HEK293 (cell line): Measurements from ENCODE around the gene KBTBD4.

Source experiments
- CTCF ChIA-PET: fragments of 350-600 bp; formaldehyde crosslinking; extraction: SDS; loops from one replicate; lab custom pipeline; 2021; ENCODE audit warnings: antibody characterized with exemption; lab: Yijun Ruan, JAX
- POLR2A ChIA-PET: fragments of 300-600 bp; formaldehyde crosslinking; extraction: SDS; loops from one replicate; lab custom pipeline; 2020; ENCODE audit warnings: antibody characterized with exemption, inconsistent platforms; lab: Yijun Ruan, JAX
- H3K27ac ChIP-seq: fragments of 200-500 bp; sonication (Bioruptor generic); 2 replicates; pipeline ENCODE4 v1.5.1; 2014; ENCODE audit warnings: low read depth, low read length, control low read depth, inconsistent platforms; ENCODE audit errors: extremely low read depth
- H3K36me3 ChIP-seq, 2 experiments: fragments of 200-500 bp in 1 of 2; sonication (Bioruptor generic) in 1 of 2; 1 replicate in 1 of 2; 2 replicates in 1 of 2; pipeline ENCODE4 v1.5.1; 2014 to 2017; ENCODE audit warnings: inconsistent platforms in 2 of 2, low read length in 2 of 2; ENCODE audit not compliant: control insufficient read depth in 2 of 2, insufficient read depth in 1 of 2
- H3K4me1 ChIP-seq: fragments of 200-500 bp; sonication (Bioruptor generic); 2 replicates; pipeline ENCODE4 v1.5.1; 2014; ENCODE audit warnings: mild to moderate bottlenecking, low read length, inconsistent platforms; ENCODE audit not compliant: control insufficient read depth, insufficient read depth
- H3K4me3 ChIP-seq: 2 replicates; pipeline ENCODE4 v1.5.1; 2011; ENCODE audit warnings: low read depth, mild to moderate bottlenecking, control low read depth, low read length, moderate library complexity
- H3K9me3 ChIP-seq: fragments of 200-500 bp; sonication (Bioruptor generic); 2 replicates; pipeline ENCODE4 v1.5.1; 2014; ENCODE audit warnings: low read depth, low read length, inconsistent platforms; ENCODE audit not compliant: control insufficient read depth, insufficient read depth
- TCF7L2 ChIP-seq: IDR thresholded peaks from 2 replicates; pipeline ENCODE4 v1.6.1; 2011; ENCODE audit warnings: low read depth, mild to moderate bottlenecking, inconsistent platforms, low read length, moderate library complexity, borderline replicate concordance
- WT1 ChIP-seq: fragments of 450-650 bp; formaldehyde crosslinking; IDR thresholded peaks from 2 replicates; pipeline ENCODE4 v1.5.1; 2016; ENCODE audit warnings: missing biosample characterization, missing genetic modification characterization
- ZFP41 ChIP-seq: fragments of 450-650 bp; formaldehyde crosslinking; IDR thresholded peaks from 2 replicates; pipeline ENCODE4 v1.5.1; 2016; ENCODE audit warnings: missing biosample characterization, missing genetic modification characterization, borderline replicate concordance
- ZNF138 ChIP-seq: fragments of 450-650 bp; formaldehyde crosslinking; IDR thresholded peaks from 2 replicates; pipeline ENCODE4 v1.5.1; 2016; ENCODE audit warnings: missing biosample characterization, missing genetic modification characterization, borderline replicate concordance
- ZNF169 ChIP-seq: fragments of 450-650 bp; formaldehyde crosslinking; IDR thresholded peaks from 2 replicates; pipeline ENCODE4 v1.5.1; 2016; ENCODE audit warnings: missing biosample characterization, missing genetic modification characterization
- ZNF174 ChIP-seq: fragments of 450-650 bp; formaldehyde crosslinking; IDR thresholded peaks from 2 replicates; pipeline ENCODE4 v1.5.0; 2017; ENCODE audit warnings: missing biosample characterization, mild to moderate bottlenecking, missing genetic modification characterization
- ZNF19 ChIP-seq: fragments of 450-650 bp; formaldehyde crosslinking; IDR thresholded peaks from 2 replicates; pipeline ENCODE4; 2016; ENCODE audit warnings: missing biosample characterization, missing genetic modification characterization, low read depth
- ZNF214 ChIP-seq: fragments of 450-650 bp; formaldehyde crosslinking; IDR thresholded peaks from 2 replicates; pipeline ENCODE4 v1.5.1; 2017; ENCODE audit warnings: missing biosample characterization, mild to moderate bottlenecking, missing genetic modification characterization, borderline replicate concordance
- ZNF274 ChIP-seq, 2 experiments: fragments of 200-500 bp in 1 of 2; fragments of 450-650 bp in 1 of 2; sonication (Bioruptor generic) in 1 of 2; formaldehyde crosslinking in 1 of 2; IDR thresholded peaks; 2 replicates each; pipeline versions ENCODE4 v1.5.1 to v1.6.1; 2014 to 2016; ENCODE audit warnings: borderline replicate concordance in 1 of 2, inconsistent platforms in 1 of 2, low read length in 1 of 2, missing biosample characterization in 1 of 2, missing genetic modification characterization in 1 of 2
- ZNF292 ChIP-seq: fragments of 450-650 bp; formaldehyde crosslinking; IDR thresholded peaks from 2 replicates; pipeline ENCODE4 v1.5.1; 2016; ENCODE audit warnings: low read depth, missing biosample characterization, missing genetic modification characterization, borderline replicate concordance
- ZNF302 ChIP-seq: fragments of 450-650 bp; formaldehyde crosslinking; IDR thresholded peaks from 2 replicates; pipeline ENCODE4 v1.5.1; 2016; ENCODE audit warnings: missing biosample characterization, missing genetic modification characterization, low read depth
- ZNF354C ChIP-seq: fragments of 450-650 bp; formaldehyde crosslinking; IDR thresholded peaks from 2 replicates; pipeline ENCODE4 v1.5.1; 2016; ENCODE audit warnings: missing biosample characterization, missing genetic modification characterization, low read depth, borderline replicate concordance
- ZNF548 ChIP-seq: fragments of 450-650 bp; formaldehyde crosslinking; IDR thresholded peaks from 2 replicates; pipeline ENCODE4 v1.5.1; 2016; ENCODE audit warnings: missing biosample characterization, missing genetic modification characterization
- ZNF560 ChIP-seq: fragments of 450-650 bp; formaldehyde crosslinking; IDR thresholded peaks from 2 replicates; pipeline ENCODE4 v1.5.1; 2017; ENCODE audit warnings: missing biosample characterization, missing genetic modification characterization, borderline replicate concordance
- ZNF600 ChIP-seq: fragments of 450-650 bp; formaldehyde crosslinking; IDR thresholded peaks from 2 replicates; pipeline ENCODE4 v1.5.1; 2016; ENCODE audit warnings: missing biosample characterization, missing genetic modification characterization
- ZNF624 ChIP-seq: fragments of 450-650 bp; formaldehyde crosslinking; IDR thresholded peaks from 2 replicates; pipeline ENCODE4 v1.5.1; 2017; ENCODE audit warnings: missing biosample characterization, missing genetic modification characterization
- ZNF658 ChIP-seq: fragments of 450-650 bp; formaldehyde crosslinking; IDR thresholded peaks from 2 replicates; pipeline ENCODE4; 2016; ENCODE audit warnings: missing biosample characterization, missing genetic modification characterization
- ZNF677 ChIP-seq: fragments of 450-650 bp; IDR thresholded peaks from 2 replicates; pipeline ENCODE4 v1.5.0; 2018; ENCODE audit warnings: missing biosample characterization, mild to moderate bottlenecking, missing genetic modification characterization, moderate library complexity
- ZNF707 ChIP-seq: fragments of 450-650 bp; formaldehyde crosslinking; IDR thresholded peaks from 2 replicates; pipeline ENCODE4 v1.5.1; 2016; ENCODE audit warnings: missing biosample characterization, missing genetic modification characterization
- ZNF792 ChIP-seq: fragments of 450-650 bp; formaldehyde crosslinking; IDR thresholded peaks from 2 replicates; pipeline ENCODE4 v1.5.1; 2016; ENCODE audit warnings: missing biosample characterization, missing genetic modification characterization
- ZSCAN23 ChIP-seq: fragments of 450-650 bp; formaldehyde crosslinking; IDR thresholded peaks from 2 replicates; pipeline ENCODE4 v1.5.1; 2016; ENCODE audit warnings: missing biosample characterization, missing genetic modification characterization
- TF ChIP-seq, protein P1 (sequence below): fragments of 450-650 bp; formaldehyde crosslinking; IDR thresholded peaks from 2 replicates; pipeline ENCODE4 v1.5.1; 2016; ENCODE audit warnings: missing biosample characterization, missing genetic modification characterization, borderline replicate concordance
- TF ChIP-seq, protein P2 (sequence below): fragments of 450-650 bp; formaldehyde crosslinking; IDR thresholded peaks from 2 replicates; pipeline ENCODE4 v1.5.0; 2017; ENCODE audit warnings: missing biosample characterization, missing genetic modification characterization, borderline replicate concordance
- TF ChIP-seq, protein P3 (sequence below): fragments of 450-650 bp; formaldehyde crosslinking; IDR thresholded peaks from 2 replicates; pipeline ENCODE4 v1.5.1; 2017; ENCODE audit warnings: missing biosample characterization, missing genetic modification characterization
- TF ChIP-seq, protein P4 (sequence below): fragments of 450-650 bp; IDR thresholded peaks from 2 replicates; pipeline ENCODE4 v1.5.1; 2018; ENCODE audit warnings: missing biosample characterization, mild to moderate bottlenecking, missing genetic modification characterization
- TF ChIP-seq, protein P5 (sequence below): fragments of 450-650 bp; formaldehyde crosslinking; IDR thresholded peaks from 2 replicates; pipeline ENCODE4 v1.5.1; 2016; ENCODE audit warnings: missing biosample characterization, missing genetic modification characterization

The KBTBD4 gene

DNA sequence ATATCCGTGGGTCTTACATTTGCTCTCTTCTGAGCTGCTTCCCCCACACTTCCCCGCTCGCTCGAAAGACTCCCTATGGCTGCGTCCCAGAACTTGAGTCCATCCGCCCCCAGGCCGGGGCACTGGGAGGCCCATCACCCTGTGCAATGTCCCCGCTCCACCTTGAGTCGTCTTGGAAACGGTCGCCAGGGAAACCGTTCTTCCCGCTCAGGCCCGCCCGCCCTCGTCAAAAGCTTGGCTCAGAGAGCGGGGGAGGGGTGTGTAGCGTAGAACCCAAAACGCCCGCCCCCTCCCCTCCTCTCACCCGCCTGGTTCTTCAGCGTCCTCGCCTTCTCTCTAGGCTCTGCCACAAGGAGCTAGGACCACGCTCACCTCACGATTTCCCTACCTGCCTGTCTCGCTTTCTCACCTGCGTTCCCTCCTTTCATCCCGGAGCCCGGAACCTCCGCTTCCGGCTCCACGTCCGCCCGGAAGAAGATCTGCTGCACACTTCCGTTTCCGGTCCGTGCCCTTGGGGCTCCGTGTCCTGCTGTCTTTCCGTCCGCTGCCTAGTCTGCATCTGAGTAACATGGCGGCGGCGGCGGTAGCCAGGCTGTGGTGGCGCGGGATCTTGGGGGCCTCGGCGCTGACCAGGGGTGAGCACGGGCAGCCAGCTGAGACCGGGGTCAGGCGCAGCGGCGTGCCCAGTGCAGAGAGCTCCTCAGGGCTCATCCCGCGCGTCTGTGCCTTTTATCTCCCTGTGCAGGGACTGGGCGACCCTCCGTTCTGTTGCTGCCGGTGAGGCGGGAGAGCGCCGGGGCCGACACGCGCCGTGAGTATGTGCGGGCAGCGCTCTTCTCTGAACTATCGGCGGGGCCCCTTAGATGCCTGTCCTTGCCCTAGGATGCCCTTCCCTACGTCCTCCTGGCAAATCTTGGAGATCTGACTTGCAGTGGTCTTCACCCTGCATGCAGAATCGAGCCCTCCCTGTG lies at the start of gene KBTBD4, which contains the start of gene NDUFS3:
Gene KBTBD4 (minus strand): TSS at position 447 of the 971 bp plus-strand sequence. CDS start 19 bp downstream, at position 428.
Gene NDUFS3 (plus strand): TSS at position 551 of the 971 bp plus-strand sequence. CDS start 18 bp downstream, at position 569.
- Histone ChIP-seq H3K9me3 (no peaks in the 10 kb centered on the region), H3K4me1 (no peaks in the 10 kb centered on the region), H3K36me3 (peaks cover 16 to 73% of the 10 kb centered on the region in 2 experiments; a peak in 2 of 3 replicates), H3K27ac (peak within 1 kb of the TSS; percentile 51; the same call in 1 of the 2 replicates), H3K4me3 (peak within 1 kb of the TSS; percentile 100)
- ChIA-PET POLR2A (interaction anchor here (0.5 to 3.7 kb wide), 8 partner anchors 8 to 269 kb away, joined by 3 to 31 read pairs (median 4); partner anchors contain the start of genes C1QTNF4, NUP160 and PTPMT1), CTCF (interaction anchor here (1.0 to 1.8 kb wide), 3 partner anchors 25 to 274 kb away, joined by 3 to 8 read pairs (median 3); partner anchors contain the start of gene CELF1)
- TF ChIP-seq ZNF169 (tag by site-specific recombination), result 0 out of 2 replicates have a peak, but pooled peaks have one; percentile 79
- peak; percentile 83 for TF ChIP-seq ZNF600 (tag by site-specific recombination)
- TF ChIP-seq, protein P1, sequence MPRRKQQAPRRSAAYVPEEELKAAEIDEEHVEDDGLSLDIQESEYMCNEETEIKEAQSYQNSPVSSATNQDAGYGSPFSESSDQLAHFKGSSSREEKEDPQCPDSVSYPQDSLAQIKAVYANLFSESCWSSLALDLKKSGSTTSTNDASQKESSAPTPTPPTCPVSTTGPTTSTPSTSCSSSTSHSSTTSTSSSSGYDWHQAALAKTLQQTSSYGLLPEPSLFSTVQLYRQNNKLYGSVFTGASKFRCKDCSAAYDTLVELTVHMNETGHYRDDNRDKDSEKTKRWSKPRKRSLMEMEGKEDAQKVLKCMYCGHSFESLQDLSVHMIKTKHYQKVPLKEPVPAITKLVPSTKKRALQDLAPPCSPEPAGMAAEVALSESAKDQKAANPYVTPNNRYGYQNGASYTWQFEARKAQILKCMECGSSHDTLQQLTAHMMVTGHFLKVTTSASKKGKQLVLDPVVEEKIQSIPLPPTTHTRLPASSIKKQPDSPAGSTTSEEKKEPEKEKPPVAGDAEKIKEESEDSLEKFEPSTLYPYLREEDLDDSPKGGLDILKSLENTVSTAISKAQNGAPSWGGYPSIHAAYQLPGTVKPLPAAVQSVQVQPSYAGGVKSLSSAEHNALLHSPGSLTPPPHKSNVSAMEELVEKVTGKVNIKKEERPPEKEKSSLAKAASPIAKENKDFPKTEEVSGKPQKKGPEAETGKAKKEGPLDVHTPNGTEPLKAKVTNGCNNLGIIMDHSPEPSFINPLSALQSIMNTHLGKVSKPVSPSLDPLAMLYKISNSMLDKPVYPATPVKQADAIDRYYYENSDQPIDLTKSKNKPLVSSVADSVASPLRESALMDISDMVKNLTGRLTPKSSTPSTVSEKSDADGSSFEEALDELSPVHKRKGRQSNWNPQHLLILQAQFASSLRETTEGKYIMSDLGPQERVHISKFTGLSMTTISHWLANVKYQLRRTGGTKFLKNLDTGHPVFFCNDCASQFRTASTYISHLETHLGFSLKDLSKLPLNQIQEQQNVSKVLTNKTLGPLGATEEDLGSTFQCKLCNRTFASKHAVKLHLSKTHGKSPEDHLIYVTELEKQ, result peak; percentile 95
- TF ChIP-seq, protein P2, sequence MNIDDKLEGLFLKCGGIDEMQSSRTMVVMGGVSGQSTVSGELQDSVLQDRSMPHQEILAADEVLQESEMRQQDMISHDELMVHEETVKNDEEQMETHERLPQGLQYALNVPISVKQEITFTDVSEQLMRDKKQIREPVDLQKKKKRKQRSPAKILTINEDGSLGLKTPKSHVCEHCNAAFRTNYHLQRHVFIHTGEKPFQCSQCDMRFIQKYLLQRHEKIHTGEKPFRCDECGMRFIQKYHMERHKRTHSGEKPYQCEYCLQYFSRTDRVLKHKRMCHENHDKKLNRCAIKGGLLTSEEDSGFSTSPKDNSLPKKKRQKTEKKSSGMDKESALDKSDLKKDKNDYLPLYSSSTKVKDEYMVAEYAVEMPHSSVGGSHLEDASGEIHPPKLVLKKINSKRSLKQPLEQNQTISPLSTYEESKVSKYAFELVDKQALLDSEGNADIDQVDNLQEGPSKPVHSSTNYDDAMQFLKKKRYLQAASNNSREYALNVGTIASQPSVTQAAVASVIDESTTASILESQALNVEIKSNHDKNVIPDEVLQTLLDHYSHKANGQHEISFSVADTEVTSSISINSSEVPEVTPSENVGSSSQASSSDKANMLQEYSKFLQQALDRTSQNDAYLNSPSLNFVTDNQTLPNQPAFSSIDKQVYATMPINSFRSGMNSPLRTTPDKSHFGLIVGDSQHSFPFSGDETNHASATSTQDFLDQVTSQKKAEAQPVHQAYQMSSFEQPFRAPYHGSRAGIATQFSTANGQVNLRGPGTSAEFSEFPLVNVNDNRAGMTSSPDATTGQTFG (tag by site-specific recombination), result peak; percentile 98
- no peak for TF ChIP-seq ZNF658 (tag by site-specific recombination)
- TF ChIP-seq ZNF707, result no peak
- TF ChIP-seq ZNF19 (tag by site-specific recombination), result no peak
- TF ChIP-seq ZNF214, result no peak
- peak; percentile 82 for TF ChIP-seq WT1 (tag by site-specific recombination)
- TF ChIP-seq ZNF677 (tag by site-specific recombination), result no peak
- no peak for TF ChIP-seq ZNF274 (IDR thresholded peaks at IDR 0.05; ENCODE audit: low read length)
- TF ChIP-seq ZNF274 (tag by site-specific recombination; IDR thresholded peaks at IDR 0.05; ENCODE audit: borderline replicate concordance), result no peak
- TF ChIP-seq TCF7L2, result no peak; the same call in 1 of the 2 replicates
- TF ChIP-seq, protein P3, sequence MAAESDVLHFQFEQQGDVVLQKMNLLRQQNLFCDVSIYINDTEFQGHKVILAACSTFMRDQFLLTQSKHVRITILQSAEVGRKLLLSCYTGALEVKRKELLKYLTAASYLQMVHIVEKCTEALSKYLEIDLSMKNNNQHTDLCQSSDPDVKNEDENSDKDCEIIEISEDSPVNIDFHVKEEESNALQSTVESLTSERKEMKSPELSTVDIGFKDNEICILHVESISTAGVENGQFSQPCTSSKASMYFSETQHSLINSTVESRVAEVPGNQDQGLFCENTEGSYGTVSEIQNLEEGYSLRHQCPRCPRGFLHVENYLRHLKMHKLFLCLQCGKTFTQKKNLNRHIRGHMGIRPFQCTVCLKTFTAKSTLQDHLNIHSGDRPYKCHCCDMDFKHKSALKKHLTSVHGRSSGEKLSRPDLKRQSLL (tag by site-specific recombination), result peak; percentile 80
- TF ChIP-seq ZNF792, result 0 out of 2 replicates have a peak, but pooled peaks have one; percentile 79
- no peak for TF ChIP-seq ZFP41 (tag by site-specific recombination)
- TF ChIP-seq, protein P4, sequence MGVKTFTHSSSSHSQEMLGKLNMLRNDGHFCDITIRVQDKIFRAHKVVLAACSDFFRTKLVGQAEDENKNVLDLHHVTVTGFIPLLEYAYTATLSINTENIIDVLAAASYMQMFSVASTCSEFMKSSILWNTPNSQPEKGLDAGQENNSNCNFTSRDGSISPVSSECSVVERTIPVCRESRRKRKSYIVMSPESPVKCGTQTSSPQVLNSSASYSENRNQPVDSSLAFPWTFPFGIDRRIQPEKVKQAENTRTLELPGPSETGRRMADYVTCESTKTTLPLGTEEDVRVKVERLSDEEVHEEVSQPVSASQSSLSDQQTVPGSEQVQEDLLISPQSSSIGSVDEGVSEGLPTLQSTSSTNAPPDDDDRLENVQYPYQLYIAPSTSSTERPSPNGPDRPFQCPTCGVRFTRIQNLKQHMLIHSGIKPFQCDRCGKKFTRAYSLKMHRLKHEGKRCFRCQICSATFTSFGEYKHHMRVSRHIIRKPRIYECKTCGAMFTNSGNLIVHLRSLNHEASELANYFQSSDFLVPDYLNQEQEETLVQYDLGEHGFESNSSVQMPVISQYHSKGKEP, result no peak
- TF ChIP-seq ZSCAN23 (tag by site-specific recombination), result peak; percentile 98
- TF ChIP-seq ZNF548 (tag by site-specific recombination), result no peak
- TF ChIP-seq ZNF302 (tag by site-specific recombination), result 0 out of 2 replicates have a peak, but pooled peaks have one; percentile 62
- no peak for TF ChIP-seq ZNF292 (tag by site-specific recombination)
- TF ChIP-seq, protein P5, sequence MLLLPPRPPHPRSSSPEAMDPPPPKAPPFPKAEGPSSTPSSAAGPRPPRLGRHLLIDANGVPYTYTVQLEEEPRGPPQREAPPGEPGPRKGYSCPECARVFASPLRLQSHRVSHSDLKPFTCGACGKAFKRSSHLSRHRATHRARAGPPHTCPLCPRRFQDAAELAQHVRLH (tag by site-specific recombination), result peak; percentile 96
- no peak; the same call in 1 of the 2 replicates for TF ChIP-seq ZNF624 (tag by site-specific recombination)
- no peak for TF ChIP-seq ZNF174 (tag by site-specific recombination)
- TF ChIP-seq ZNF354C (tag by site-specific recombination), result no peak
- TF ChIP-seq ZNF560 (tag by site-specific recombination), result no peak
- no peak for TF ChIP-seq ZNF138
